Measurements from ENCODE around the gene LDLR.
"Not testable (repeated sequence)": the region's sequence is repeated elsewhere in the genome, so short reads cannot be mapped to it uniquely, and the experiment has no call there.

Gene LDLR

DNA sequence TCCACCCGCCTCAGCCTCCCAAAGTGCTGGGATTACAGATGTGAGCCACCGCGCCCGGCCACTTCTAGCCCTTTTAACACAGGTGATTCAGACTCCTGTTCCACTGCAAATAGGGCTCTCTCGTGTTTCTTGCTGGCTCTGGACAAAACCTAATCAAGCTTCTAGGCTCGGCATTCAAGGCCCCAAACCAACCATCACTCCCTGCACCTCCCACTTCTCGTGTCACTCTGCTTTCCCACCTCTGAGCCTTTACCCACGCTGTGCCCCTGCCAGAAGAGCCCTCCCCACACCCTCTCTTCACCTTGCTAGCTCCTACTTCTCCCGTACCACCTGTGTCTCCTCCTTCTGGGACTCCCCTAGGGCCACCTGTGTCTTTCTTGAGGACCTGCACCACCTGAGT, 88.3 kb downstream of the LDLR start:
- H3K27ac Mint-ChIP-seq = peak overlapping the region; percentile 91
- H3K4me1 Mint-ChIP-seq = peaks cover 13% of the 10 kb centered on the region
- H3K4me3 Mint-ChIP-seq = no peak overlapping the region
- peaks cover 24% of the 10 kb centered on the region for H3K36me3 Mint-ChIP-seq (ENCODE audit: low read depth)
- H3K9me3 Mint-ChIP-seq = no peaks in the 10 kb centered on the region
- TF ChIP-seq, protein P1, sequence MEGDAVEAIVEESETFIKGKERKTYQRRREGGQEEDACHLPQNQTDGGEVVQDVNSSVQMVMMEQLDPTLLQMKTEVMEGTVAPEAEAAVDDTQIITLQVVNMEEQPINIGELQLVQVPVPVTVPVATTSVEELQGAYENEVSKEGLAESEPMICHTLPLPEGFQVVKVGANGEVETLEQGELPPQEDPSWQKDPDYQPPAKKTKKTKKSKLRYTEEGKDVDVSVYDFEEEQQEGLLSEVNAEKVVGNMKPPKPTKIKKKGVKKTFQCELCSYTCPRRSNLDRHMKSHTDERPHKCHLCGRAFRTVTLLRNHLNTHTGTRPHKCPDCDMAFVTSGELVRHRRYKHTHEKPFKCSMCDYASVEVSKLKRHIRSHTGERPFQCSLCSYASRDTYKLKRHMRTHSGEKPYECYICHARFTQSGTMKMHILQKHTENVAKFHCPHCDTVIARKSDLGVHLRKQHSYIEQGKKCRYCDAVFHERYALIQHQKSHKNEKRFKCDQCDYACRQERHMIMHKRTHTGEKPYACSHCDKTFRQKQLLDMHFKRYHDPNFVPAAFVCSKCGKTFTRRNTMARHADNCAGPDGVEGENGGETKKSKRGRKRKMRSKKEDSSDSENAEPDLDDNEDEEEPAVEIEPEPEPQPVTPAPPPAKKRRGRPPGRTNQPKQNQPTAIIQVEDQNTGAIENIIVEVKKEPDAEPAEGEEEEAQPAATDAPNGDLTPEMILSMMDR (IDR thresholded peaks at IDR 0.05) = no peak
- no peak for DNase-seq
- no peaks in the 10 kb centered on the region for H3K27me3 Mint-ChIP-seq (ENCODE audit: low read depth, poor library complexity)

DNA sequence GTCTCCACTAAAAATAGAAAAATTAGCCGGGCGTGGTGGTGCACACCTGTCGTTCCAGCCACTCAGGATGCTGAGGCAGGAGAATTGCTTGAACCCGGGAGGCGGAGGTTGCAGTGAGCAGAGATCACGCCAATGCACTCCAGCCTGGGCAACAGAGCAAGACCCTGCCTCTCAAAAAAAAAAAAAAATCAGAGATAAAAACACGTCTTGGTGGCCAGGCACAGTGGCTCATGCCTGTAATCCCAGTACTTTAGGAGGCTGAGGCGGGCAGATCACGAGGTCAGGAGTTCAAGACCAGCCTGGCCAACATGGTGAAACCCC, 89.8 kb downstream of the LDLR start:
- H3K4me1 Mint-ChIP-seq = peaks cover 13% of the 10 kb centered on the region
- not testable (repeated sequence) for H3K27ac Mint-ChIP-seq, H3K9me3 Mint-ChIP-seq

DNA sequence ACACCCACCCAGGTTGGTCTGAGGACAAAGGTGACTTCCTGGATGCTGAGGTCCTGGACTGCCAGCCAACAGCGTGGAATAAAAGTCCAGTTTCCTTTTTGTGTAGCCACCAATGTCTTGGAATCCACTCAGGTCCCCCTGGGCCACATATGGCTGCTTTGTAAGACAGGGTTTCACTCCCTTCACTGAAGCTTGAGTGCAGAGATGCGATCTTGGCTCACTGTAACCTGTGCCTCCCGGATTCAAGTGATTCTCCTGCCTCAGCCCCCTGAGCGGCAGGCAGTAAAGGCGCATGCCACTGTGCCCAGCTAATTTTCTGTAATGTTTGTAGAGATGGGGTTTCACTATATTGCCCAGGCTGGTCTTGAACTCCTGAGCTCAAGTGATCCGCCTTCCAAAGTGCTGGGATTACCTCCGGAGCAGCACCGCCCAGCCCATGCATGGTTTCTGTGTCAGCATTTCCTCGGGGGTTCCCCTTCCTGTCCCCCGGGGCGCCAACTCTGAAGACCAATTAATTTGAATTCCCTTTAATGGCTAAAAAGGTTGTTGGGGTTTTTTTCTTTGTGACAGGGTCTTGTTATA, 90.5 kb downstream of the LDLR start:
- H3K27ac Mint-ChIP-seq = no peak overlapping the region
- no peaks in the 10 kb centered on the region for H3K27me3 Mint-ChIP-seq (ENCODE audit: low read depth, poor library complexity)
- TF ChIP-seq, protein P1 (IDR thresholded peaks at IDR 0.05) = no peak
- peaks cover 39% of the 10 kb centered on the region for H3K36me3 Mint-ChIP-seq (ENCODE audit: low read depth)
- H3K9me3 Mint-ChIP-seq = peaks cover 6% of the 10 kb centered on the region
- no peak for DNase-seq
- peaks cover 13% of the 10 kb centered on the region for H3K4me1 Mint-ChIP-seq
- H3K4me3 Mint-ChIP-seq = no peak overlapping the region

More for the DNA sequence above, 89.8 kb downstream of the LDLR start:
- not testable (repeated sequence) for DNase-seq; H3K4me3 Mint-ChIP-seq; H3K27me3 Mint-ChIP-seq (ENCODE audit: low read depth, poor library complexity)
- H3K36me3 Mint-ChIP-seq (ENCODE audit: low read depth) = peaks cover 36% of the 10 kb centered on the region

DNA sequence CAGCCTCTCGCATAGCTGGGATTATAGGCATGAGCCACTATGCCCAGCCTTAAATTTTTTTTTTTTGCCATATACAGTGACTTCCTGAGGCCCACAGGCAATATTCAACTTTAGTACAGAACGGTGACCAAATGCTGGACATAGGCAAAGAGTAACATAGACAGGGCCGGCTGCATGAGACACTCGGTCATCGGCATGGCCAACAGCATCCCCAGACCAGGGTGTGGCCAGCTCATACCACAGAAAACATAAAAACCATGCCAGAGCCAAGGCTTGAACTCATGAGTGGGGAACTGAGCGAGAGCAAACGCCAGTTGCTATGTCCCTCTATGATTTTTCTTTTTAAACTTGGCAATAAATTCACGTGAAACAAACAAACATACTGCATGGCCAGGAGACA, 91.1 kb downstream of the LDLR start:
- peak overlapping the region; percentile 68 for H3K27ac Mint-ChIP-seq
- H3K36me3 Mint-ChIP-seq (ENCODE audit: low read depth) = peaks cover 39% of the 10 kb centered on the region
- peaks cover 13% of the 10 kb centered on the region for H3K4me1 Mint-ChIP-seq
- TF ChIP-seq, protein P1 (IDR thresholded peaks at IDR 0.05) = no peak
- peaks cover 6% of the 10 kb centered on the region for H3K9me3 Mint-ChIP-seq
- no peaks in the 10 kb centered on the region for H3K27me3 Mint-ChIP-seq (ENCODE audit: low read depth, poor library complexity)
- H3K4me3 Mint-ChIP-seq = no peak overlapping the region
- no peak for DNase-seq

DNA sequence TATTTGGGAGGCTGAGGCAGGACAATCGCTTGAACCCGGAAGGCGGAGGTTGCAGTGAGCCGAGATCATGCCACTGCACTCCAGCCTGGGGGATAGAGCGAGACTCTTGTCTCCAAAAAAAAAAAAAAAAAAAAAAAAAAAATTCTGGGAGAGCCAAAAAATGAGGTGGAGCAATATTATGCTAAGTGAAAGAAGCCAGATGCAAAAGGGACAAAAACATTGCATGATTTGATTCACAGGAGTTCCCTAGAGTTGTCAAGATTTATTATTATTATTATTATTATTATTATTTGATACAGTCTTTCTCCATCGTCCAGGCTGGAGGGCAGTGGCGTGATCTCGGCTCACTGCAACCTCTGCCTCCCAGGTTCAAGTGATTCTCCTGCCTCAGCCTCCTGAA, 91.7 kb downstream of the LDLR start:
- not testable (repeated sequence) for H3K27me3 Mint-ChIP-seq (ENCODE audit: low read depth, poor library complexity); H3K27ac Mint-ChIP-seq; DNase-seq; H3K9me3 Mint-ChIP-seq; H3K4me3 Mint-ChIP-seq
- H3K4me1 Mint-ChIP-seq = peaks cover 17% of the 10 kb centered on the region
- H3K36me3 Mint-ChIP-seq (ENCODE audit: low read depth) = peaks cover 41% of the 10 kb centered on the region

DNA sequence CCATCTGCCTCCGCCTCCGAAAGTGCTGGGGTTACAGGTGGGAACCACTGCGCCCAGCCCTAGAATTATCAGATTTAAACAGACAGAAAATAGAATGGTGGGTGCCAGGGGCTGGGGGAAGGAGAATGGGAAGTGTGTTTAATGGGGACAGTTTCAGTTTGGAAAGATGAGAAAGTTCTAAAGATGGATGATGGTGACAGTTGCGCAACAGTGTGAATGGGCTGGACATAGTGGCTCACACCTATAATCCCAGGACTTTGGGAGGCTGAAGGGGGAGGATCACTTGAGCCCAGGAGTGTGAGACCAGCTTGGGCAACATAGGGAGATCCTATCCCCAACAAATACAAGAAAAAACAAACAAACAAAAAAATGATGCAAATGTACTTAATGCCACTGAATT, 92.2 kb downstream of the LDLR start:
- H3K4me3 Mint-ChIP-seq = no peak overlapping the region
- H3K36me3 Mint-ChIP-seq (ENCODE audit: low read depth) = peaks cover 41% of the 10 kb centered on the region
- H3K9me3 Mint-ChIP-seq = peaks cover 6% of the 10 kb centered on the region
- DNase-seq = no peak
- TF ChIP-seq, protein P1 (IDR thresholded peaks at IDR 0.05) = no peak
- H3K4me1 Mint-ChIP-seq = peaks cover 22% of the 10 kb centered on the region
- no peaks in the 10 kb centered on the region for H3K27me3 Mint-ChIP-seq (ENCODE audit: low read depth, poor library complexity)
- no peak overlapping the region for H3K27ac Mint-ChIP-seq

Measured in nephron progenitor cell (in vitro differentiated cells).